Muscle of leg (tissue), 11 donors: Measurements from ENCODE around the gene TMOD1. TPM values are rescaled to one million over a fixed set of nuclear protein-coding genes. Genes with fewer than 3 reads are reported as not detected.

Source experiments
- DNase-seq: peaks from one replicate; pipeline ENCODE4 v3.0.0; 2013
- H3K27ac ChIP-seq: one replicate; pipeline ENCODE4 v1.5.1; 2013; ENCODE audit warnings: mild to moderate bottlenecking, low read length, control low read depth
- H3K27me3 ChIP-seq: one replicate; pipeline ENCODE4 v1.6.1; 2013; ENCODE audit warnings: low read length; ENCODE audit not compliant: control insufficient read depth, insufficient read depth
- H3K36me3 ChIP-seq: one replicate; pipeline ENCODE4 v1.6.1; 2013; ENCODE audit warnings: low read length; ENCODE audit not compliant: control insufficient read depth, insufficient read depth
- H3K4me1 ChIP-seq: one replicate; pipeline ENCODE4 v1.6.1; 2013; ENCODE audit warnings: low read length; ENCODE audit not compliant: control insufficient read depth, insufficient read depth
- H3K4me3 ChIP-seq: one replicate; pipeline ENCODE4 v1.5.1; 2013; ENCODE audit warnings: low read length, control low read depth
- H3K9me3 ChIP-seq: replicated peaks from 2 replicates; pipeline ENCODE4 v1.6.1; 2013; ENCODE audit warnings: low read depth, low read length; ENCODE audit not compliant: control insufficient read depth
- WGBS: methylation state at CpG from one replicate; pipeline ENCODE4 v1.1.5; 2013; ENCODE audit warnings: missing lambda C conversion rate; ENCODE audit not compliant: insufficient coverage; 5-methylcytosine and 5-hydroxymethylcytosine counted together
- polyA plus RNA-seq, 8 donors: library from polyadenylated mRNA; unstranded; fragments of 120-200 nt; gene quantifications; one replicate each; pipeline versions ENCODE4 v1.2.1 to v1.2.3, GENCODE V29; 2013; ENCODE audit warnings: inconsistent platforms in 1 of 8, low replicate concordance in 1 of 8; ENCODE audit not compliant: insufficient read length in 8 of 8, insufficient read depth in 1 of 8
- total RNA-seq: library from RNA; stranded (reverse); fragments of 120-200 nt; gene quantifications from one replicate; pipeline ENCODE4 v1.2.4, GENCODE V29; 2013

Gene TMOD1
- total and polyA plus RNA-seq, 9 donors: 46.1 to 139 (median 102) TPM

- H3K36me3 ChIP-seq: peaks cover 7% of the 10 kb centered on the region
- 90% methylated on average over 2 of the region's 3 CpGs for WGBS
- no peak overlapping the region for H3K4me3 ChIP-seq
- H3K27me3 ChIP-seq: no peaks in the 10 kb centered on the region
- no peak for DNase-seq
- no peak overlapping the region for H3K27ac ChIP-seq
- no peaks in the 10 kb centered on the region for H3K9me3 ChIP-seq
- H3K4me1 ChIP-seq: peaks cover 9% of the 10 kb centered on the region
Observed at GRCh38 chr9:97628668-97629067, 127.2 kb downstream of the TMOD1 start.

GRCh38 chr9:97629156-97629555 is 127.7 kb downstream of the TMOD1 start:
- Histone ChIP-seq H3K27ac (no peak overlapping the region), H3K27me3 (no peaks in the 10 kb centered on the region), H3K9me3 (no peaks in the 10 kb centered on the region), H3K4me3 (no peak overlapping the region), H3K4me1 (peaks cover 9% of the 10 kb centered on the region), H3K36me3 (peaks cover 3% of the 10 kb centered on the region)
- DNase-seq: no peak

DNA sequence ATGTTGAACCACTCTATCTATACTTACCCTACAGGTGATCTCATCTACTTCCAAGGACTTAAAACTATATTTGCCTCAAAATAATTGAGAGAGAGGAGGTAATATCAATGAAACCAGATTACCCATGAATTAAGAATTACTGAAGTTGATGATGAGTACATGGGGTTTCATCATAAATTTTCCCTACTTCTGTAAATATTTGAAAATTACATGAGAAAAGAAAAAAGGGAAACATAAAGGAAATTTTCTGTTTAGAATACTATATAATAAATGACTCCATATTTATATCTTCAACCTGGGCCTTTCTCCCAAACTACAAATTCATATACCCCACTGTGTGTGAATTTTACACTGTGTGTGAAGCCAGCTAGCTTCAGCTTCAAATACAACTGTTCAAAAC is 129.1 kb downstream of the TMOD1 start:
- Histone ChIP-seq H3K27me3 (no peaks in the 10 kb centered on the region), H3K27ac (no peak overlapping the region), H3K4me1 (peaks cover 15% of the 10 kb centered on the region), H3K9me3 (no peaks in the 10 kb centered on the region), H3K36me3 (no peaks in the 10 kb centered on the region), H3K4me3 (no peak overlapping the region)
- DNase-seq: no peak

DNA sequence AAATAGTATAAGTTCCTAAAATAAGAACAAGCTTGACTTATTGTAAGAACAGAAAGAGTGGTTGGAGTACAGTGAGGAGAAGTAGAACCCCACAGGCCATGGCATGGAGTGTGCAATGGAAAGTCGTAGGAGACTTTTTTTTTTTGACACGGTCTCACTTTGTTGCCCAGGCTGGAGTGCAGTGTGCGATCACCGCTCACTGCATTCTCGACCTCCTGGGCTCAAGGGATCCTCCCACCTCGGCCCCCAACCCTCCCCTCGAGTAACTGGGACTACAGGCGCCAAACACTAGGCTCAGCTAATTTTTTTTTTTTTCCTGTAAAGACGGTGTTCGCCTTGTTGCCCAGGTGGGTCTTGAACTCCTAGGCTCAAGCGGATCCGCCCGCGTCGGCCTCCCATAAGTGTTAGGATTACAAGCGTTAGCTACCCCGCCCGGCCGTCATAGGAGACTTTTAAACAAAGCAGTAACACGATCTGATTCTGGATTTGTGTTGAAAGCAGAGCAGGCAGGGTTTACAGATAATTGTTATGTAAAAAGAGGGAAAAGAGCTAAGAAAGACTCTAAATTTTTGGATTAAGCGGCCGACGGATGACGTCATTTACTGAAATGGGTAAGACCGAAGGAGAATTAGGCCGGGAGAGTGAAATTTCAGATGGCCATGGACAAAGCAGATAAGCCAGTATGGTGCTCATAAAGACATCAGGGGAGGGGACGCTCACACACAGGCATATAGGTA is 130.9 kb downstream of the TMOD1 start:
- peak overlapping the region; percentile 99 for H3K27ac ChIP-seq
- no peaks in the 10 kb centered on the region for H3K9me3 ChIP-seq
- peak; percentile 88 for DNase-seq
- H3K4me1 ChIP-seq: peaks cover 18% of the 10 kb centered on the region
- 2% methylated on average over 24 of the region's 27 CpGs for WGBS
- H3K36me3 ChIP-seq: no peaks in the 10 kb centered on the region
- H3K4me3 ChIP-seq: peak overlapping the region; percentile 71
- H3K27me3 ChIP-seq: no peaks in the 10 kb centered on the region

- H3K36me3 ChIP-seq: no peaks in the 10 kb centered on the region
- peak within 1 kb of the TSS; percentile 99 for H3K27ac ChIP-seq
- H3K4me1 ChIP-seq: peaks cover 18% of the 10 kb centered on the region
- H3K27me3 ChIP-seq: no peaks in the 10 kb centered on the region
- H3K4me3 ChIP-seq: peak within 1 kb of the TSS; percentile 71
- no peaks in the 10 kb centered on the region for H3K9me3 ChIP-seq
- WGBS: under 1% methylated on average over 78 of the region's 83 CpGs
- peak; percentile 99 for DNase-seq
Observed at GRCh38 chr9:97632985-97633858, 131.8 kb downstream of the TMOD1 start, which contains the start of the genes NCBP1 and TSTD2. Gene NCBP1 (plus strand): TSS chr9:97633821. CDS start chr9:97633882, 61 bp downstream. Gene TSTD2 (minus strand): TSS chr9:97633368. CDS start chr9:97627562, 5,806 bp downstream.

GRCh38 chr9:97633859-97634490 is 132.5 kb downstream of the TMOD1 start:
- peak overlapping the region; percentile 71 for H3K4me3 ChIP-seq
- DNase-seq: no peak
- under 1% methylated on average over 38 of the region's 43 CpGs for WGBS
- no peaks in the 10 kb centered on the region for H3K9me3 ChIP-seq
- H3K27ac ChIP-seq: peak overlapping the region; percentile 99
- peaks cover 18% of the 10 kb centered on the region for H3K4me1 ChIP-seq
- H3K27me3 ChIP-seq: no peaks in the 10 kb centered on the region
- no peaks in the 10 kb centered on the region for H3K36me3 ChIP-seq

DNA sequence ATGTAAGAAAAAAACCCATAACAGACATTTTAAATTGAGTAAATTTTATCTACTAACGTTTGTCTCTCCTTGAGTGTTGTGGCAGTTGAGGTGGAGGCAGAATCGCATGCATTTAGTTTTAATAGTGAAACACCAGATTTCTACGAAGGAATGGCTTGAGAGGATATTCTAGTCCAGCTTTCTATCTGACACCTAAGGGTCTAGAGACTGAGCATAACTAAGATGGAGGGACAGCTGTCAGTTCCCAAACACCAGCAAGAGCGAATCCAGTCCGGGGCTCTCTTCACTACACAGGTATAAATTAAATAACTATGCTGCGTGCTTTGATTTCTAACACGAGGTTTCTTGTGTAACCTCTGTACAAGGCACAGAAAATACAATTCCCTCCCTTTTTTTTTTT is 133.6 kb downstream of the TMOD1 start:
- H3K4me3 ChIP-seq: peak overlapping the region; percentile 9
- WGBS: 83% methylated on average over 2 of the region's 7 CpGs
- H3K27me3 ChIP-seq: no peaks in the 10 kb centered on the region
- no peaks in the 10 kb centered on the region for H3K9me3 ChIP-seq
- no peak overlapping the region for H3K27ac ChIP-seq
- DNase-seq: no peak
- peaks cover 18% of the 10 kb centered on the region for H3K4me1 ChIP-seq
- no peaks in the 10 kb centered on the region for H3K36me3 ChIP-seq

- 90% methylated on average over 2 of the region's 3 CpGs for WGBS
- Histone ChIP-seq H3K36me3 (no peaks in the 10 kb centered on the region), H3K4me3 (no peak overlapping the region), H3K4me1 (peaks cover 13% of the 10 kb centered on the region), H3K9me3 (no peaks in the 10 kb centered on the region), H3K27me3 (no peaks in the 10 kb centered on the region), H3K27ac (no peak overlapping the region)
- no peak for DNase-seq
Observed at GRCh38 chr9:97636903-97637302, 135.4 kb downstream of the TMOD1 start.

GRCh38 chr9:97638666-97639065 is 137.2 kb downstream of the TMOD1 start:
- H3K36me3 ChIP-seq: peaks cover 4% of the 10 kb centered on the region
- H3K4me1 ChIP-seq: peaks cover 9% of the 10 kb centered on the region
- DNase-seq: no peak
- H3K9me3 ChIP-seq: no peaks in the 10 kb centered on the region
- no peaks in the 10 kb centered on the region for H3K27me3 ChIP-seq
- H3K27ac ChIP-seq: no peak overlapping the region
- no CpG with 5 or more reads among the region's 3 CpGs for WGBS
- H3K4me3 ChIP-seq: no peak overlapping the region

- H3K27me3 ChIP-seq: no peaks in the 10 kb centered on the region
- no peak overlapping the region for H3K27ac ChIP-seq
- no peak overlapping the region for H3K4me3 ChIP-seq
- DNase-seq: no peak
- peaks cover 11% of the 10 kb centered on the region for H3K36me3 ChIP-seq
- no CpG with 5 or more reads among the region's 2 CpGs for WGBS
- no peaks in the 10 kb centered on the region for H3K9me3 ChIP-seq
- peaks cover 4% of the 10 kb centered on the region for H3K4me1 ChIP-seq
Observed at GRCh38 chr9:97640325-97640724, 138.9 kb downstream of the TMOD1 start.
